T1000 (cell line): ENCODE measurements around the gene MIDN.

Experiments used
- DNase-seq: peaks from one replicate; lab custom pipeline; 2025; ENCODE audit warnings: mixed read lengths; lab: John Stamatoyannopoulos, UW

The MIDN gene

DNA sequence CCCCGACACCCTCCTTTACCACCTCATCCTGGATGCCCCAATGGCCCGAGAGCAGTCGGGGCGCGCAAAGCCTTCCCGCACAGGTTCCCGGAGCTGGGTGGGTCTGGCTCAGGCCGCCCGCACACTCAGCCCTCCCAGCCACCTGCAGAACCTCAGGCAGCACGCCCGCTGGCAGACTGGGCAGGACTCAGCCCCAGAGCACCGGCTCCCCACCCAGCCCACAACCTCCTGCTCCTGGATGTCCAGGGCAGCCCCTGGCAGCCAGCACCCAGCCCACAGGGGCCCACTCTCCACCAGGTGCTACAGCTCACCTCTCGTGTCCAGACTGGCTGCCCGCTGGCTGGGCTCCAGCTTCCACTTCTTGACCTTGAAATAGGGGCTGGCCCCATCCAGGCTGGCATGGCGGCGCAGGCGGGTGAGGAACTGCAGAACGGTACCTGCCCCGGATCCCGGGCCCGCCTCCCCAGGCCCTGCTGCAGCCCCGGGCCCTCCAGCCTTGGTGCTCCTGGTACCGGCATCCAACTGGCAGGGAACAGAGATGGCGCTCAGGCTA is 15.2 kb upstream of the MIDN start:
- no peak for DNase-seq

DNA sequence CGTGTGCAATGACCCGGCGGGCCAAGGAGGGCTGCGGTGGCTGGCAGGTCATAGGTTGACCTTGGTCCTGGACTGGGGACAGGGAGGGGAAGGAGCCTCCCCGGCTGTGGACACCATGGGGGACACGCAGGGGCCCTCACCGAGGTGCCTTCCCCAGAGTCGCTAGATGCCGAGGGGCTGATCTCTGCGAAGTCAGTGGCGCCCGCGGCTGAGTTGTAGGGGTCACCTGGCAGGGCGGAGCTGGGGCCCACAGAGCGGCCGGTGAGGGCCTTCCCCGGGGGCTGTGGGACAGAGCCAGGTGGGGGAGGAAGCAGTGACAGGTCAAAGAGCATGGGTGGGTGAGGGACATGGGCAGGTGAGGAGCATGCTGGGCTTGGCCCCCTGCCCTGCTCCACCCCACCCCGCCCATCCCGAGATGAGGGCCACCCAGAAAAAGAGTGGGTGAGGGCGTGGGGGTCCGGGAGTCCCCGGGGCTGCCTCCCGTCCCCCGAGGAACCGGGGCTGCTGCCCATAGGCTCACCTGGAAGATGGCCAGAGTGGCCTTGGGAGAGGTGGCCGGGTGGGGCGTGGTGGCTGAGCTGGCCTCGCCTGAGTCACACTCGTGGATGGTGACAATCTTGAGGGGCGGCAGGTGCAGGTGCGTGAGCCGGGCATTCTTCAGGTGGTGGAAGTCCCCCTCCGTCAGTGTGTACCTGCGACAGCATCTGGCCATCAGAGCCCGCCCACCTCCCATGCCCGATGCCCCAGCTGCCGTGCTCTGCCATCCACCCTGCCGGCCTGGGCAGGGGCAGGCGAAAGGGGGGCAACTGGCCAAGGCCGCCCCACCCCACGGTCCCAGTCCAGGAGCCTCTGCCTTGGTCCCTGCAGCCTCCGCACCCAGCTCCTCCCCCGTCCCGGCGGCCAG is 14.1 kb upstream of the MIDN start:
- no peak for DNase-seq

DNA sequence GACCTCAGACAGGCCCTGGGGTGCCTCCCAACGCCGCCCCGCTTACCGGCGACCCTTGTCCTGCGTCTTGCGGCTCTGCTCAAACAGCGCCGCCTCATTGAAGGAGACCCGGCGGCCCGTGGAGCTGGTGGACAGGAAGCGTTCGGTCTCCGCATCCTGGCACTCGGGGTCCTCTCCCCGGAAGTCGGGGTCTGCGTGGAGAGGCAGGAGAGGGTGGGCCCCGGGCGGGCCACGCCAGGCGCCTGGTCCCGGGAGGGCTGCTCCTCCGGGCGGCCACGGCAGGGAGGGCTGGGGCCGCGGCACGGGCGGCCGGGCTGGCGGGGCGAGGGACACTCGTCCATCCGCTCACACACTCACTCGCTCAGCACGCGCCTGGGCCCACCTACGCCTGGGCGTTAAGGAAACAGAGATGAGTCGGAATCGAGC is 13.4 kb upstream of the MIDN start:
- no peak for DNase-seq

DNA sequence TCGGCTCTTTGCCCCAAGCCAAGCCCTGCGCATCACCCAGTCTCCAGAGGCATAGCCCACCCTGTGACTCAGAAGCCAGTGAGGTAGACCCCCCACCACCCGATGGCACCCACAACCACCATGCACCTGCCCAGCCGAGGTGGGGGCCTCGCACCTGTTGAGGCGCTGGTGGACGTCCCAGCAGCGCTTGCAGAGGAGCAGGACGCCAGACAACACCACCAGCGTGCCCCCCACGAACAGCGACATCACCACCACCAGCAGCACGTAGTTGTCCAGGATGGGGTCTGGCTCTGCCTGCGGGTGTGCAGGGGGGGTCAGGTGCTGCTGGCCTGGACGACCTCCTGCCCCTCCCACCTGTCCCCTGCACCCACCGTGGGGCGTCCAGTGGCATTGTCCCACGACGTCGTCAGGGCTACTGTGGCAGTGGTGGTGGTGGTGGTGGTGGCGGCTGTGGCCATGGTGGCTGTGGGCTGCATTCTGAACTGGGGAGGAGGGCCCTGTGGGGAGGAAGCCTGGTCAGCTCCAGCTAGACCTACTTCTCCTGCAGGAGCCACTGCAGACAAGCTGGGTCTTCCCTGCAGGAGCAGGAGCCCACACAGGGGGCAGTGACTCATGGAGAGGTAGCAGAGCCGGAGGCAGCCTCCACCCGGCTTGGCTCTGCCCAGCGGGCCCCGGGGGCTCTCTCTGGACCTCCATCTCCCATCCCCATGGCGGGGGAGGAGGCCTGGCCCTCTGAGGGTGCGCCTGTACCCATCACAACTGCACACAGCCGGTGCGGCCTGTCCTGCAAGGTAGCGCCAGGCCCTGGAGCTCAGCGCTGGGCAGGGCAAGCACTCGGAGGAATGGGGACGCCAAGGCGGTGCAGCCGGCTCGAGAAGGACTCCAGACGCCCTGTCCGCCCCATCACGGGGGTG is 12.5 kb upstream of the MIDN start:
- peak; percentile 80 for DNase-seq

DNA sequence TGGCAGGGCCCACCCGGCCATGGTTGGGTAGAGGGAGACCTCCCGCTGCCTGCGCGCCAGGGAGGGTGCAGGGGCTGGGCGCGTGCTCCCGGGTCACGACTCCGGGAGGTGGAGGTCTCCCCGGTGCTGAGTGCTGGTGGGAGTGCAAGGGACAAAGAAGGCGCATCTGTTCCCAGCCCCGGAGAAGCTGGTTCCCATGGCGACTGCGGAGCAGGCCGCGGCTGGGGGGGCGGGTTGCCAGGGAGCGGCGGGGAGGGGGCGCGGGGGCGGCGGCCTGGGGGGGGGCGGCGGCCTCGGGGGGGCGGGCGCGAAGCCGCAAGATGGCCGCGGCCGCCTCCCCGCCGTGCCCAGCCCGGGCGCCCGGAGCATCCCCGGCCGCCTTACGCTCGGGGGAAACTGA is 11.8 kb upstream of the MIDN start:
- no peak for DNase-seq

DNA sequence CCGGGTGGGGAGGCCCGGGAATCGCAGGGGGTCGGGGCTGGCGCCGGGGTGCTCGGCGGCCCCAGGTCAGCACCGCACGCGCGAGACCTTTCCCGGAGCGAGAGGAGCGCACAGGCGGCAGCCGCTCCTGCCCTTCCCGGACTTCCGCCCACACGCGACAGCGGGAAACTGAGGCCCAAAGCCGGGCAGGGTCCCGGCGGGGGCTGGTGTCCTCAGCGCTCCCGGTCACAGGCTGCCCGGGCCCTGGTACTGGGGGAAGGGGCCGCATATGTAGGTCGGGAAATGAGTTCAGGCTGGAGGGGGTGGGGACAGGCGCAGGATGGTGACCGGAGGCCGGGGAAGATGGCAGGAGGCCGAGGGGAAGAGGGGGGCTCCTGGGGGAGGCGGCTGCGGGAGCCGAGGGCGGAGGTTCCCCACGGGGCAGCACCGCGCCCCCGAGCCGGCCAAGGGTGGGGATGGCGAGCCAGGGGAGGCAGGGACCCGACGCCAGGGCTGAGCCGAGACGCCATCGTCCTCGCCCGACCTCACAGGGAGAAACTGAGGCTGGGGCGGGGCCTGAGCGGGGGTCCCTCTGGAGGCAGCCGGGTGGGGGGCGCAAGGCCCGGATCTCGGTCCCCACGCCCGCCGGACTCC is 11.2 kb upstream of the MIDN start:
- DNase-seq: no peak

DNA sequence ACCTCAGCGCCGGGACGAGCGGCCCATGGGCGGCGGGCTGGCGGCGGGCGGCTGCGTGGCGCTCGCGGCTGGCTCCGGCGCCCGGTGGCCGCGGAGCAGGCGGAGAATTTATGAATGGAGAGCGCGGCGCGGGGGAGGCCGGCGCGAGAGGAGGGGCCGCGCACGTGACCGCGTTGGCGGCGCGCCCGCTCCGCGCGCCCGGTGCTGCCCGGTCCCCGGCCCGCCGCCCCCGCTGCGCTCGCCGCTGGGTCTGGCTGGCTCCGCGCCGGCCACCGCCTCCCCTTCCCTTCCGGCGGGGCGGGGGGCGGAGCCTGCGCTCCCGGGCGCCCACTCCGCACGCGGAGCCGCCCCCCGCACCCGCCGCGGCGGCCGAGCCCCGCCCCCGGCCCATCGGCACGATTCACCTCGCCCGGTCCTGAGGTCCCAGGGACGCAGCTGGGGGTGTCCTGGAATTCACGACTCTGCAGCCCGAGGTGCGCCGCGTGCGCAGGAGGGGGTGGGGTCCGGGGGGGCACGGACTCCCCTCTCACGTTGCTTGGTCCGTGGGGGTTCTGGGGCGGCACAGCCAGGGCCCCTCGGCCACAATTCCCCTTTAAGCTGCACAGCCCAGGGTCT is 10.5 kb upstream of the MIDN start, which contains the start of gene CBARP:
TSS of gene CBARP (minus strand) at position 252 of the 615 bp plus-strand sequence. CDS start 1,905 bp downstream, outside the sequence.
- no peak for DNase-seq

DNA sequence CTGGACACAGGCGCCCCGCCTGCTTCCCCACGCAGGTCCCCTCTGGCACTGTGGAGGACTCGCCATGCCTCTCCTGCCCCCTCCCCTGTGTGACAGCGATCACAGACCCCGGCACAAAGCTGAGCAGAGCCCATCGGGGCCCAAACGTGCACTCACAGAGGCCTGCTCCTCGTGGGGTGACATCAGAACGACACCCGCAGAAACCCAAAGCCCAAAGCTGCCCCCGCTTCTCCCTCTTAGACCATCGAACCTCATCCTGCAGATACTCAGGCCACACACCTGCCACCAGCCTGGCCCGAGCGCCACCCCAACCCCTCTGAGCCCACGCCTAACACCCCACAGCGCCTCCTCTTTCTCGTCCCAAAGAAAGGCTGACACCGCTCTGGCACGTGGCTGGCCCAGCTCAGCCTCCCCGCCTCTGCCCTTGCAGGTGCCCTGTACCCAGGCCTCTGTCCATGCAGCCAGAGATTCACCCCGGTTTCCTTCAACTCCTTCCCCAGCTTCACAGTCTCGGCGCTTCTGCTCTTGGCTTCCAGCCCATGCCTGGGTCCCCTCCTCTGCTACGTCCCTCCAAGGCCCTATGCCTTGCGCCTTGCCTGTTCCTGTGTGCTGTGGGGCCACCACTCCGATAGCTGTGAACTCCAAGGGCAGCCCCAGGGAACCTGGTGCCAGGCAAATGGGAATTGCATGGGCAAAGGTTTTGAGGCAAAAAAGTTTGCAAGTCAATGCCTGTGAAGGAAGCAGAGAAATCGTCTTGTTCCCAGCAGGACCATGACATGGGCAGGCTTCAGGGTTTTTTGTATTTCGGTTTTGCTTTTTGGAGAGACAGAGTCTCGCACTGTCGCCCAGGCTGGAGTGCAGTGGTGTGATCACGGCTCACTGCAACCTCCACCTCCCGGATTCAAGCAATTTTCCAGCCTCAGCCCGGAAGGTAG is 9.7 kb upstream of the MIDN start:
- DNase-seq: no peak

DNA sequence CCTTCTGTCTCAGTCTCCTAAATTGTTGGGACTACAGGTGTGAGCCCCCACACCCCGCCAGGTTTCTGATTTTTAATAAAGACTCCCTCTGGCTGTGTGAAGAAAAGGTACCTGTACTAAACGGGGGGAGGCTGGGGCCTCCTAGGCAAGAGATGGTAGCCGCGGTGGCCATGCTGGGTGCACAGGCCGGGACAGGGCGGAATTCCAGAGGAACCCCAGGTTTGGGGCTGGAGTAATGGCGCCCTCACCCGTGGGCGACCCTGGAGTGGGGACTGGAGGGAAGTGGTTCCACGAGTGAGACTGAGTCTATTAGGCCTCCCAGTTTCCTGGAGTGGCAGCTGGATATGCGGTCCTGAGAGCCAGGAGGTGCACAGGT is 9.0 kb upstream of the MIDN start:
- no peak for DNase-seq

DNA sequence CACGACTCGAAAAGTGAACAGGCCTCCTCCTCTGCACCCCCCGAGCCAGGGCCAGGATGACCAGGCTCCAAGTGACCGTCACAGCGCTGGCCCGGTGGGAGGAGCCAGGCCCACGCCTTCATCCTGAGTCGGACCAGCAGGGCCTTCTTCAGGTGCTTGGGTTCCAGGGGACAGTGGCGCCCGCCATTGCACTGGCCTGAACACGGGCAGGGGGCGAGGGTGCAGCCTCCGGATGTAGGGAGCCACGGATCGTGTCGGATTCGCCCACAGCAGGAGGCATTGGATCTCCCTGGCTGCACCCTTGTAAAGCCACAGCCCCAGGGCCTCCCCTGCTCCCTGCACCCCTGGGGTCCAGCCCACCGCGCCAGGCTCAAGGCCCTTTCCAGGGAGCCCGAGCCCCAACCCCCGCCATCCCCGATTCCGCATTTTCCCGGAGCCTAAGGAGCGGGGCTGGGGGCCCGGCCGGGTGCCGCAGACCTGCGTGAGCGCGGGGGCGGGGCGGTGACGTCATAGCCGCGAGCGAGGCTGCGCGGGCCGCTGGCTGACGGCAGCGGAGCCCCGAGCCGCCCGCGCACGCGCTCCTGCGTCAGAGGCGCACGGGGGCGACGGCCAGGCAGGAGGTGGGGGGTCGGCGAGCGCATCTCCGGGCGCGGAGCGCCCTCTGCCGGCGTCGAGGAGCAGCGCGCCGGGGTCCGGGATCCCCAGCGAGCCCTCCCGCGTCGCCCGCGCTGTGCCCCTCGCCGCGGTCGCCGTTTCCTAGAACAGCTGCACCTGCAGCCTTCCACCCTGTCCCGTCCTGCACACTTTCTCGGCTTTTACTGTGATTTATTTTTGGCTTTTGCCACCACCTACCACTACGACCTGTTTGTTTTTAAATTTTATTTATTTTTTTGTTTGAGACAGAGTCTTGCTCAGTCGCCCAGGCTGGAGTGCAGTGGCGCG is 8.3 kb upstream of the MIDN start:
- peak; percentile 95 for DNase-seq

DNA sequence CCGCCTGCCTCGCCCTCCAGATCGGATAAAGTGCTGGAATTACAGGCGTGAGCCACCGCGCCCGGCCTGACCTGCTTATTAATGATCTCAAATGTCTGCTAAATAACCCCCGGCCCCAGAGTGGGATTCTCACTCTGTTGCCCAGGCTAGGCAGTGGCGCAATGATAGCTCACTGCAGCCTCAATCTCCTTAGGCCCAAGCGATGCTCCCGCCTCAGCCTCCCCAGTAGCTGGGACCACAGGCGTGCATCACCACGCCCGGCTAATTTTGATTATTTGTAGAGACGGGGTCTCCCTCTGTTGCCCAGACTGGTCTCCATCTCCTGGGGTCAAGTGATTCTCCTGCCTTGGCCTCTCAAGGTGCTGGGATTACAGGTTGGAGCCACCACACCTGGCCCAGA is 7.5 kb upstream of the MIDN start:
- DNase-seq: no peak

DNA sequence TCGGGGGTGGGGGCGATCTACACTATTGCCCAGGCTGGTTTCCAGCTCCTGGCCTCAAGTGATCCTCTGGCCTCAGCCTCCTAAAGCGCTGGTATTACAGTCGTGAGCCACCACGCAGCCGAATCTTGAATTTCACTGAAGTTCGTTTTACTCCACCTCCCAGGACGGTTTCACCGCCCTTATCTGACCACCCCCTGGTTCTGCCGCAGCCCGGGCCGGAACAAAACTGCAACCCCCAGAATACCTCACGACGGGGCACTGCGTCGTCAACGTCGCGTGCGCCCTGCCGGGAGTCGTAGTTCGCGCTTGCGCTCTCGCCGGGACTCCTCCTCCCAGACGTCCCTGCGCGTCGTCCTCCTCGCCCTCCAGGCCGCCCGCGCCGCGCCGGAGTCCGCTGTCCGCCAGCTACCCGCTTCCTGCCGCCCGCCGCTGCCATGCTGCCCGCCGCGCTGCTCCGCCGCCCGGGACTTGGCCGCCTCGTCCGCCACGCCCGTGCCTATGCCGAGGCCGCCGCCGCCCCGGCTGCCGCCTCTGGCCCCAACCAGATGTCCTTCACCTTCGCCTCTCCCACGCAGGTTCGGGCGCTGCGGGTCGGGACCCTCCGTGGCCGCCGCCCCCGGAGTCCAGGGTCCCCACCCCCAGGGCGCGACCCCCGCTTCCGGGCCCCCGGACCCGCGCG is 6.8 kb upstream of the MIDN start, which contains the start of gene ATP5F1D:
TSS of gene ATP5F1D (plus strand) at position 335 of the 679 bp plus-strand sequence. CDS start at position 435, 100 bp downstream.
- DNase-seq: peak; percentile 90

DNA sequence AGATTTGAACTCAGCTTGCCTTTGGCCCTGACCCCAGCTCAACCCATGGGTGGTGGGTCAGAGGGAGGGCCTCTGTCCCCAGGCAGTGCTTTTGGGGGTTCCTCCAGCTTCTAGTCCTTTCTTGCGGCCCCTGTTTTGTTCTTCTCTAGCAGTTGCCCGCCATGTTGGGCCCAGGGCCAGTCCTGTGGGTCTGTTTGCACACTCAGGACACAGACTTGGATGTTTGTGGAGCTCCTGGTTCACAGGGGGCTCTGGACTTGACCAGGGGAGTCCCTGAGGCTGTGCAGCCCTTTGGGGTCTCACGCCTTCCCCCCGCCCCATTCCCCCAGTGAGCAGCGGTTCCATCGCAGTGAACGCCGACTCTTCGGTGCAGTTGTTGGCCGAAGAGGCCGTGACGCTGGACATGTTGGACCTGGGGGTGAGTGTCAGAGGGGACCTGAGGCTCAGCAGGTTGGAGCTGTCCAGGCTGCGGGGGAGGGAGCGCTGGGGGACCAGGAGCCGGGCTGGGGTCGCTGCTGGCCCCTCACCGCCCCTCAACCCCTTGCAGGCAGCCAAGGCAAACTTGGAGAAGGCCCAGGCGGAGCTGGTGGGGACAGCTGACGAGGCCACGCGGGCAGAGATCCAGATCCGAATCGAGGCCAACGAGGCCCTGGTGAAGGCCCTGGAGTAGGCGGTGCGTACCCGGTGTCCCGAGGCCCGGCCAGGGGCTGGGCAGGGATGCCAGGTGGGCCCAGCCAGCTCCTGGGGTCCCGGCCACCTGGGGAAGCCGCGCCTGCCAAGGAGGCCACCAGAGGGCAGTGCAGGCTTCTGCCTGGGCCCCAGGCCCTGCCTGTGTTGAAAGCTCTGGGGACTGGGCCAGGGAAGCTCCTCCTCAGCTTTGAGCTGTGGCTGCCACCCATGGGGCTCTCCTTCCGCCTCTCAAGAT is 4.4 kb upstream of the MIDN start:
- DNase-seq: peak; percentile 72

DNA sequence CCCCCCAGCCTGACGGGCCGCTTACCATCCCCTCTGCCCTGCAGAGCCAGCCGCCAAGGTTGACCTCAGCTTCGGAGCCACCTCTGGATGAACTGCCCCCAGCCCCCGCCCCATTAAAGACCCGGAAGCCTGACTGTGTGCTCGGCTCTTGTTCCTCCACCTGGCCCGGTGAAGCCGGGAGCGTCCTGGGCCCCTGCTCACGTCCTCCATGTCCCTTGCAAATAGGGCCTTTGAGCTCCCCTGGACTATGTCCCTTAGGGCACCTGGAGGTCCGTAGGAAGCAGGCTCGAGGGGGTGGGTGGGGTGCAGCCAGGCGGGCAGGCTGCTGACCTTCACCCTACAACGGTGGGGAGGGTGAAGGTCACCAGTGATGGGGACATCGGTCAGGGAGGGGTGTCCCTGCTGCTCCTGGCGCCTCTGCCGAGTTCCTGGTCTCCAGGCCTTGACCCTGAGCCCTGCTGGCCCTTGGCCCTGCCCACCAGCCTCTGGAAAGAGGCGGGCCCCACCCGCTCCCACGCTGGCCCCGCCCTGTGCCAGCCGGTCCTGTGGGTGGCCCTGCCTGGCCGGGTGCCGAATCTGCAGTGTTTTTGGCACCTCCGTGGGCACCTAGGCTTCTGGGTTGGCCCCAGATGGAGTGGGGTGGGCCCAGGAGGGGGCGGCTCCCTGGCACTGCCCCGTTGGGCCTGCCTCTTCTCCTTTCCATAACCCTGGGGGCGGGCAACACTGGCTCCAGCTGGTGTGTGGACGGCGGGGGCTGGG is 3.5 kb upstream of the MIDN start:
- DNase-seq: peak; percentile 52

DNA sequence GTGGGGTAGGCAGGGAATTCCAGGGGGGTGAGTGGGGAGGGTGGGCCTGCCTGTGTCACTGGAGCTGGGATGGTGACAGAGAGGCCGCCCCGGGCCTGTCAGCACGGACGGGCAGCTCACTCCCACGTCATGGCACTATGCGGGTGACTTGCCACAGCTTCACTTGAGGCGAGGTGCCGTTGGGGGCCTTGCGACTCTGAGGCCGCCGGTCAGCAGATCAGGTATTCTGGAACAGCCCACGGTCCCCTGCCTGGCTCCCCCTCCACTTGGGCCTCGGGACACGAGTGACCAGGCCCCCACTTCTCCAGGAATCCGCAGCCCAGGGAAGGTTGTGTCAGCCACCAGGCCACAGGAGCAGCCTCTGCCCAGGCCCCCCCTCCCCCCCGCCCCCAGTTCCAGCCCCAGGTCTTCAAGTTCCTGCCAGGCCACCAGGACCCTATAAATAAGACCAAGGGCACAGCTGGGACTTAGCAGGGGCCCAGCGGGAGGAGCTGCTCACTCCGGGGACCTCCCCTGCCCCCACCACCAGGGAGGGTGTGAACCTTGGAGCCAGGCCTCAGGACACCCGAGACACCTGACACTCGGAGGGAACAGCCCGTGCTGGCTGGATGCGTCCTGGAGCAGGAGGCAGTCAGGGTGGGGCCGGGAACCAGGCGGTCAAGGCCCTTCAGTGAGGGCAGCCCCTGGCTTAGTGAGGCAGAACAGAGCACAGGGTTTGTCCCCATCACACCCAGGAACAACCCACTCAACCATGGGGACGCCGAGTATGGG is 2.7 kb upstream of the MIDN start:
- no peak for DNase-seq
